GM18868 (cell line): Measurements from ENCODE around the gene GLRX2.
"Not testable (repeated sequence)": the region's sequence is repeated elsewhere in the genome, so short reads cannot be mapped to it uniquely, and the experiment has no call there.

Experiments used
- ATAC-seq: cut with Tn5 transposase; IDR thresholded peaks from one replicate; pipeline ENCODE4 v1.9.1; 2021; ENCODE audit warnings: mild to moderate bottlenecking, moderate library complexity; ENCODE audit not compliant: unreplicated experiment

The GLRX2 gene, protein sequence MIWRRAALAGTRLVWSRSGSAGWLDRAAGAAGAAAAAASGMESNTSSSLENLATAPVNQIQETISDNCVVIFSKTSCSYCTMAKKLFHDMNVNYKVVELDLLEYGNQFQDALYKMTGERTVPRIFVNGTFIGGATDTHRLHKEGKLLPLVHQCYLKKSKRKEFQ

DNA sequence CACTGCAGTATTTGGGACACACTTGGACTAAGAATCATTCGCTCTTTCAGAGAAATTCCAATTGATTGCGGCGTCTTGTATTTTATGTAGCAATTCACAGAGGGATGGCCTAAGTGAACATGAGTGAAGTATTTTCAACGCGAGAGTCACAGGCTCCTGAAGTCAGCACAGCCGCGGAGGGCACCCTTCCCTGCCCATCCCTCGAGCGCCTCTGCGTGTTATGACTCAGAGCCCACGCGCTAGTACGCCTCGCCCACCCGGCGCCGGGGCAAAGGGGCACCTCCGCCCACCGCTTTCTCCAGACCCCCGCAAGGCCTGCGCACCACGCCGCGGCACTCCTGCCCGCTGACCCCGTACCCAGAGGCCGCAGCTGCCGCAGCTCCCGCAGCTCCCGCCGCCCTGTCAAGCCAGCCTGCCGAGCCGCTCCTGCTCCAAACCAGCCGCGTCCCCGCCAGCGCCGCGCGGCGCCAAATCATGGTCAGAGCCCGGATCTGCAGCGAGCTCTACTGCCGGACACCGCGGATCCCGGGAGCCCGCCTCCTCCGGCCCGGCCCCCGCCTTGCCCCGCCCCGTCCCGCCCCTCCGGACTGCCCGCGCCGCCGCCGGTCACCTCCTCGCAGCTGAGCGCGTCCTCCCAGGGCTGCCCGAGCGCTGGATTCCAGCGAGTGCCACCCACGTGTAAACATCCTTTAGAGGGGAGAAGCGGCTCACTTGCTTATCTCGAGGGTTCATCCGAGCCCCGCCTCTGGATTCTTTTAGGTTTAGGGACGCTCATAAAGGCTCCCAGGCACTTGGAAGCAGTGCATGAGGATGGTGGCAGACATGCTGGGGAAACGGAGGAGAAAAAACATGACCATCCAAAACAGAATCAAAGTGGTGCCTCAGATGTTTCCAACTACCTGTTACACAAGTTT lies at the start of gene GLRX2:
GLRX2 (minus strand) TSS at position 508 of the 914 bp plus-strand sequence; CDS start at position 476, 32 bp downstream.
- ATAC-seq = peak; percentile 91

DNA sequence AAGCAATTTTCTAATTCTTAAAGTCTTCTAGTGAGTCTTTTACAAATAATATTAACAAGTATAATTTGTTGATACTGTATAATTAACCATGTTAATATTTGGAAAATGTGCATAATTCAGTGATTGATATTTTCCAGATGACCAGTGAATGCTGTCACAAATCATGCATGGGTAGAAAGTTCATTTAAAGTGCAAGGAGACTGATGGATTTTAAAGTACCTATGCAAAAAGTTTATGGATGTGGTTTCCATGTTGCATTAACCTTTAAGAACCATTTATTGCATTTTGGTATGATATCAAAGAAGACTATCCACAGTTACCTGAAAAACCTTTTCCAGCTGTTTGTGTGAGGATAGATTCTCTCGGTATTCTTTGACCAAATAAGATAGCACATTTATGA lies 39.8 kb upstream of the GLRX2 start:
- ATAC-seq = no peak

DNA sequence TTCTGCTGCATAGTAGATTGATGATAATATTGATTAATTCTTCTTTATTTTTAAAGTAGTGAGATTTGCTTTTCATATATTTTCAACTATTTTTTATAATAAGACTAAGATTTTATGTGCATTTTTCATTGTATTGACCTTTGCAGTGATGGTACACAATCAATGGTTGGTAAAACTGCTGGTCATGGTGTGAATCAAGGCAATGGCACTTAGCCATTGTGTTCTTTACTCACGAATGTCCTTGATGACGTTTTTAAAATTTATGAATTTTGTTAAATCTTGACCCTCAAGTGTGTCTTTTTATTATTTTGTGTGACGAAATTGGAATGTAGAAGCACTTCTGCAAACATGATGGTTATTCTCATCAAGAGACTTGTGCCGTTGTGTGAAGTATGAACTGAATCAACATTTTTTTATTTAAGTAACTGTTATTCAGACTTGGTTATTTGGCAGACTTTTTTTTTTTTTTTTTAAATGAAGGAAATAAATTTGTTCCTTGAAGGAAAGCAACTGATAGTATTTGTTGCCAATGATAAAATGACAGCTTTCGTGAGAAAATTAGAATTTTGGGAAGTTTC lies 39.2 kb upstream of the GLRX2 start:
- no peak for ATAC-seq

DNA sequence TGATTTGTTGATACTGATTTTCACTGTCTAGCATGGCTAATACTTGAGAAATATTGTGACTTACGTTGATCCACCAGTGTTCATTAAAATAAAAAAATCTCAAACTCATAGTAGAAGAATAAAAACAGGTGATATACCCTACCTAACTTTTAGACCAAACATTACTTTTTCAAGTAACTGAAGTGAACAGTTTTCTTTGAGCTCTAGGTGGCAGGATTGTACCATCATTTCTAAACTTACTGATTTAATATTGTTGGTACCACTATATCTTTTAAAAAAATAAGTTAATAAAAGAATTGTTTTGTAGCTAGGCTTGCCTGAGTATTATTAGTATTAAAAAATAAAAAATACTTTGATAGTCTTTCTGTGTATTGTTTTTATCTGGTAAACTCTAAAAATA lies 38.1 kb upstream of the GLRX2 start:
- no peak for ATAC-seq

DNA sequence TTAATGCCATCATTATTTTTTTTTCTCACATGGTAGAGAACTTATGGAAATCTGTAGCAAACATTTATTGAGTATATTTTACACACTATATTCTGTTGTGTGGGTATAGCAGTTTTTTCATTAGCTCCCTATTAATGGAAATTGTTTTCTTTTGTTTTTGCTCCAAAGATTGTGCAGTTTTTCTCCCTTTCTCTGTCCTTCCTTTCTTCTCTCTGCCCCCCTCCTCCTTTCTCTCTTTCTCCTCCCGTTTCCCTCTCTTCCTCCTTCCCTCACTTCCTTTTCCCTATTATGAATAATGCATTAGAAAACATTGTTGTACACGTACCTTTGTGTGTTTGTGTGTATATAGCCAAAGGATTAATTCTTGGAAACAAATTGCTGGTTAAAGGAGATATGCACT lies 37.2 kb upstream of the GLRX2 start:
- no peak for ATAC-seq

DNA sequence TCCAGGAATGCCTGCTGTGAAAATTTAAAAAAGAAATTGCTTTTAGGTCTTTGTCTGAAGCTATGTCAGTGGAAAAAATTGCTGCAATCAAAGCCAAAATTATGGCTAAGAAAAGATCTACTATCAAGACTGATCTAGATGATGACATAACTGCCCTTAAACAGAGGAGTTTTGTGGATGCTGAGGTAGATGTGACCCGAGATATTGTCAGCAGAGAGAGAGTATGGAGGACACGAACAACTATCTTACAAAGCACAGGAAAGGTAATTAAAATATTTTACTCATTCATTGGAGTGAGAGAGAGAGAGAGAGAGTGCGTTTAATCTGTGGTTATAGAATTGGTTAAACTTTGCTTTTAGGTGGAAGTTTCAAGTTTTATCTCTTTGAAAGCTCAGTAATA lies 36.6 kb upstream of the GLRX2 start:
- ATAC-seq = no peak

DNA sequence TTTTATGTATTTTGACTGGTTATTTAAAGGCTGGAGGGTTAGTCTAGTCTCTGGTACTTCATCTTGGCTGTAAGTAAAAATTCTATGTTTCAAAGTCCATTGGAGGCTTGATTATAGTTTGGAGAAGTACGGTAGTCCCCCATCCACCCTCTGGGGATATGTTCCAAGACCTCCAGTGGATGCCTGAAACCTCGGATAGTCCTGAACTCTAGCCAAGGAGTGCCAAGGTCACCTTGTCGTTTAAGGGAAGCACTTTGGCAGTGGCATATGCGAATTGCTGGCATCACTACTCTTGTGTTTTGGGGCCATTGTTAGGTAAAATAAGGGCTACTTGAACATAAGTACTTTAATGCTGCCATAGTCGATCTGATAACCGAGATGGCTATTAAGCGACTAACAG lies 35.0 kb upstream of the GLRX2 start:
- no peak for ATAC-seq

DNA sequence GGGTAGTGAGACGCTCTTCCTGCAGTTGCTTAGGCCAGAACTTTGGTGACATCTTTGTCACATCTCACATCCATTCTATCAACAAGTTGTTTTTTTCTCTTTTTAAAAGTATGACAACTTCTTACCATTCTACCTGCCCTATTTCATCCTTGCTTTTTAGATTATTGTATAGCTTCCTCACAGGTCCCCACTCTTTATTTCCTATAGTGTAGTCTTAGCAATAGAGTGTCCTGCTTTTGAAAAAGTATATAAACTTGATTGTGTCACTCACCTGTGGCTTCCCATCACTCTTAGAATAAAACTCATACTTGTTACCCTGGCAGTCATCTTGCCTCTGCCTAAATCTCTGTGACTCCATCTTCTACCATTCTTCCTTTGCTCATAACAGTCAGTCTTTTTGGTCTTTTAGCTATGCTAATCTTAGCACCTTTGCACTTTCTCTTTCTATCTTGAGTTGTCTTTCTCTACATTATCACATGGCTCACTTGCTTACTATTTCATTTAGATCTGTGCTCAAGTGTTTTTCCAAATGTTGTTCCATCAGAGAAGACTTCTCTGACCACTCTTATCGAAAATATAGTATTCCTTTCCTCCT lies 26.1 kb upstream of the GLRX2 start:
- peak; percentile 66 for ATAC-seq

DNA sequence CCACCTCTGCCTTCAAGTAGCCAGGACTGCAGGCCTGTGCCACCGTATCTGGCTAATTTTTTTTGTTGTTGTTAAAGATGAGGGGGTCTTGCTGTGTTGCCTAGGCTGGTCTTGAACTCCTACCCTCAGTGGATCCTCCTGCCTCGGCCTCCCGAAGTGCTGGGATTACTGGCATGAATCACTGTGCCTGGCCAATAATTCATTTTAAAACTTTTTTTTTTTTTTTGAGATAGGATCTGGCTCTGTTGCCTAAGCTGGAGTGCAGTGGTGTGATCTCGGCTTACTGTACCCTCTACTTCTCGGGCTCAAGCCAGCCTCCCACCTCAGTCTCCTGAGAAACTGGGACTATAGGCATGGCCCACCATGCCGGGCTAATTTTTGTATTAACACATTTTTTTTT lies 20.2 kb upstream of the GLRX2 start:
- no peak for ATAC-seq

DNA sequence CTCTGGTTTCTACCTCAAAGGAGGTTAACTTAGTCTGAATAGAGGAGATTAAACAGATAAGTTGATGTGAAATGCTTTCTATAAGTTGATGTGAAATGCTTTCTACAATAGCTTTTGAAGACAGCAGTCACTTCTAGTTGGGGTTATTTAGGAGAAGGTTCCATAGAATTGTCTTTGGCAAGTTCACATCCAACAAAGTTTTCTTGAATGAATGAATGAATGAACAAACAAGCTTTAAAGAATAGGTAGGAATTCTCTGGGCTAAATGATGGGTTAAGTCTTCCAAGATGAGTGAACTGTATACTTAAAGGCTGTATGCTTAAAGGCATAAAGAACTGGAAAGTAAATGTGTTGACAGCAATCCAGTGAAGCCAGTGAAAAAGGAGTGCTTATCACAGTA lies 18.5 kb upstream of the GLRX2 start:
- ATAC-seq = no peak

DNA sequence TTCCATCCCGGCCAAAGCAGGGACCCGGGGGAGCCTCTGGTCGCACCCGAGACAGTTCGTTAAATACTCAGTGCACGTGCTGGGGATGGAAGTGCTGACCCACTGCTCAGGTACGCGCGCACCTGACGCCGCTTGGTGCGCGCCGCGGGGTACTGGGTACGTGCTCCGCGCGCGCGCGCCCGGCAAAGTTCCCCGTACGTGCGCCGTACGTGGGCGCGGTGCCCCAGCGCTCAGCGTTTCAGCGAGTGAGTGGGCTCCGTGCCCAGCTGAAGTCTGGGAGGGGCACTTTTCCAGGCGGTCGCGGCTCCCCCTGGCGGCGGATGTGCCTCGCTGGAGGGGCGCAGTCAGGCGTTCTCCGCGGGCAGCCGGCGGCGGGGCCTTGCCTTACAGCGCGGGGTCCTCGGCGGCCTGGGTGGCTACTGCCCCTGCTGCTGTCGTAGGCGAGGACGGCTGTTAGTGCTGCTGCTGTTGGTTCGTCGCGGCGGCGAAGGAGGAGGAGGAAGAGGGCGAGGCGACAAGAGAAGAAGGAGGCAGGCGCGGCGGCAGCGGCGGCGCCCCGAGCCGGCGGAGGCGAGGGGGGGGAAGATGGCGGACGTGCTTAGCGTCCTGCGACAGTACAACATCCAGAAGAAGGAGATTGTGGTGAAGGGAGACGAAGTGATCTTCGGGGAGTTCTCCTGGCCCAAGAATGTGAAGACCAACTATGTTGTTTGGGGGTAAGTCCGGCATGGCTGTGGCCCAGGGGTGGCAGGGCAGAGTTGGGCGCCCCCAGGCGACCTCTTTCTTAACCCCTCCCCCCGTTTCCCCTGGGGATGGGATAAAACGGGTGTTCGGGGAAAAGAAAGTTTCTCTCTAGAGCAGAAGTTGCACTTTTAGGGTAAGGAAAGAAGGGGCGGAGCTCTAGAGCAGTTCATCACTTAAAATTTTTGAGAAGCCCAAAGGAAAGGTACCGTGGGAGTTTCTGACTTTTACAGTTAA lies 16.7 kb upstream of the GLRX2 start, which contains the start of gene CDC73:
CDC73 (plus strand) TSS at position 416 of the 978 bp plus-strand sequence; CDS start at position 586, 170 bp downstream.
- ATAC-seq = peak; percentile 90

DNA sequence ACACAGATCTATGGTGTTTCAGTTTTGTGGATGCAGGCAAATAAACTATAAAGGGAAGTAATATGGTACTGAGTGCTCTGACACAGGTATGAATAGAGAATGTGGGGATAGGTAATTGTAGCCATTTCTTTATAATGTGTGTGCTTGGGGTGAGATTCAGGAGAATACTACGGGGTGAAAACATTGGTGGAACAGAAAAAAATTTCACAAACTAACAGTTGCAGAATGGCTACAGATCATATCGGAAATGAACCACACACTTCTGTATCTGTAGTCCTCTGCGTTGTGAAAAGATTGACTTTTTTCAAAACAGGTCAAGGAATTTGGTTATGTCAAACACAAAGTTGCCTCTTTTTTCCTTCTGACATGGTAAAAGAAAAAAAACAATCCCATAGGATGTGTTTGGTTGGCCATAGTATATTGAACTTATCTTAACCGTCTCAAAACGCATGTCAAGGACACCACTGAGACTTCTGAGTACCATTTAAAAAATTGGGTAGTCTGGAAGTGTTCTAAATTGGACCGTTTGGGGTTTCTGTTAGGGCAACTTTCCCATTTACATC lies 15.5 kb upstream of the GLRX2 start:
- ATAC-seq = no peak

DNA sequence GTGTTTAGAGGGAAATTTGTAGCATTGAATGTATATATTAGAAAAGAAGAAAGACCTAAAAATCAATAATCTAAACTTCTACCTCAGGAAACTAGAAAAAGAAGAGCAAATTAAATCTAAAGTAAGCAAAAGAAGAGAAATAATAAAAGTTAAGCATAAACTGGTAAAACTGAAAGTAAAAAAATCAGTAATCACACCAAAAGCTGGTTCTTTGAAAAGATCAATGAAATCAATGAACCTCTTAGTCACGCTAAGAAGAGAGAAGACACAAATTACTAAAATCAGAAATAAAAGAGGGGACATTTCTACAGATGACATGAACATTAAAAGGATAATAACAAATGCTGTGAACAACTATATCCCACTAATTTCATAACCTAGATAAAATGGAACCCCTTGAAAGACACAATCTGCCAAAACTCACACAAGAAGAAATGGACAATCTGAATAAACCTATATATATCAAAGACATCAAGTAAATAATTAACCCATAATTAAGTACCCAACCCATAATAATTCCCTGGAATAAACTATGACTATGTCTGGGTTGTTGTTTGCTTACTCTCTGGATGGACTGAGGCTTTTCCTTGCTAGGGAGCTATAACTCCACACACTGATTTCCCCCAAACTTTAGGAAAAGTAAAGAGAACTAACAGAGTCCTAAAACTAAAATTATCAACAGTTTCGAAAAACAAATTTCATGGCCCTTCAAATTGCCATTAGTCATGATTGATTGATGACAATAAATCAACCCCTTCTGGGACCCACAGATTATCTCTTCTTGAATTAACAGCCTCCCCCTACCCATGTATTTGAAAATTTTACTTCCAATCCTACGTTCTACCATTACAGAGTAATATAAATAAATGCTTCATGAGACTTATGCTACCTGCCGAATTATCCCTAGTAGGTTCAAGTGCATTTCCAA lies 13.9 kb upstream of the GLRX2 start:
- no peak for ATAC-seq

DNA sequence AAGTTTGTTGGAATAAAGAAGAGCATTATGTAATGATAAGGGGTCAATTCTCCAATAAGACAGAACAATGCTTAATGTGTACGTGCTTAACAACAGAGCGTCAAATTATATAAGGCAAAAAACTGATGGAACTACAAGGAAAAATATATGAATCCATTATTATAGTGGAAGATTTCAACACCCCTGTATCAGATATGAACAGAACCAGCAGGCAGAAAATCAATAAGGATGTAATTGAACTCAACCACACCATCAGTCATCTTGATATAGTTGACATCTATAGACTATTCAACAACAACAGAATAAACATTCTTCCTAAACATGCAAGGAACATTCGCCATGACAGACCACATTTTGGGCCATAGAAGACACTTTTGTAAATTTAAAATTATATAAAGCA lies 13.0 kb upstream of the GLRX2 start:
- ATAC-seq = no peak

DNA sequence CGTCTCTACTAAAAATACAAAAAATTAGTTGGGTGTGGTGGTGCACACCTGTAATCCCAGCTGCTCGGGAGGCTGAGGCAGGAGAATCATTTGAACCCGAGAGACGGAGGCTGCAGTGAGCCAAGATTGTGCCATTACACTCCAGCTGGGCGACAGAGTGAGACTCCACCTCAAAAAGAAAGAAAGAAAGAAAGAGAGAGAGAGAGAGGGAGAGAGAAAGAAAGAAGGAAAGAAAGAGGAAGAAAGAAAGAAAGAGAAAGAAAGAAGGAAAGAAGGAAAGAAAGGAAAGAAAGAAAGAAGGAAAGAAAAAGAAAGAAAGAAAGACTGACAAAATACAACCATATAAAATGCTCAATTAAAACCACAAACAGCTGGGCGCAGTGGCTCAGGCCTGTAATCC lies 12.0 kb upstream of the GLRX2 start:
- not testable (repeated sequence) for ATAC-seq

DNA sequence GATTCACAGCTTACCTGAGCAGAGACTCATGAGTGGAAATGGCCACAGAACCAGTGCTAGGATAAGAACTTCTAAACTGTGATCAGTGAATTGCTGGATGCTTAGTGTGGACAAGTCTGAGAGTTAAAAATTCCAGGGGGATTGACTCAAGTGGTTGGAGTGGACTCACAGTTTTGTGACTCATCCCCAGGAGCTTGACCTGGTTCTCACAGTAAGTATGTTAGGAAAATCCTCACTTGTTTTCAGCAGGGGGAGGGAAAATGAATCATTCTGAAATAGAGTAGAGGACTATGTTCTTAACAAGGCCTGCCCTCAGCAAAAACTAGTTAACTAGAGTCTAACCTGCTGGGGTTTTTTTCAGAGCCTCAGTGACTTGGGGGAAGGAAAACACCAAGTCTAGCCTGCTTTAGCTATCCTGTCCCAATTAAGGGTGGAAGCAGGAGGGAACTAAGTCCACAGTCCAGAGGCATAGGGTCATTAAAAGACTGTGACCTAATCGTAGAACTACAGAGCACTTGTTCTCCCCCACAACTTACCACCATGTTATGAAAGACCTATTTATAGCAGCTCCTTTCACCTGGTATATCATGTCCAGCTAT lies 10.5 kb upstream of the GLRX2 start:
- no peak for ATAC-seq

DNA sequence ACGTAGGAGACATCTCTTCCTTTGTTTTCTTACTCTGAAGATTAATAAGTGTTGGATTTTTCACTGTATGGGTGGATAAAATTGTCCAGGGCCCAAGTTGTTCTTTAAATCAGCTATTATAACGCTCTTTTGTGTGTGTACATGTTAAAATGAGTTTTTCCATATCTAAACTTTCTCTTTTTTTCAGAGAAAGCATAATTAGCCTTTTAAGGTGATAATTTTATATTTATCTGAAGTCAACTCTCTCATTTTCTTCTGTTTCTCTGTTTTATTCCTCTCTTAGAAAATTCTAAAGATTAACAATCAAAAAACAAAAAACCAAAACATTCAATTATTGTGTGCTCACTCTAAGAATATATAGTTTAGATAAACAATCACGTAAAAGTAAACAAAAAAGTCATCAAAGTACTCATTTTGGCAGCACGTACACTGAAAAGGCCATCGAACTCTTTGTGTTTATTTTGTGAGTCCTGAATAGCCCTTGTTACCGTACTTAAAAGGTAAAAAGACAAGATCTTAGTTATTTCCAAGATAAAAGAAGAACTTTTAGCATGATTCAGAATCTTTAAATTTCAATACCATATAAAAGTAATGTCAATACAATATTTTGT lies 9.4 kb upstream of the GLRX2 start:
- no peak for ATAC-seq

DNA sequence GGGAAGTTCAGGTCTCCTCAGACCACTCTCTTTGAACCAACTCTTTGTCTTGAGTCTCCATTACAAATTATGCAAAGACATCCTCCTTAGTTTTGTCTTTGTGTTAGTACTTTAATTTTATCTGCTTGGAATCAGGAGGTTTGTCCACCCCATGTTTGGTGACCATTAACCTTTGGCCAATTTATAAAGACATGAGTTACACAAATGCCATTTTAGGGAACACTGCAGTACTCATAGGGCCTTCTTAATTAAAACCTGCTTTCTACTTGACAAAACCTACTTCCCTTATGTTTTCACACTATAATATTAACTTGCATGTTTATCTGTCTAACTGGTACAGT lies 8.7 kb upstream of the GLRX2 start:
- no peak for ATAC-seq
